A673 (cell line): ENCODE data around the gene SGCB. TPM values are rescaled to one million over a fixed set of nuclear protein-coding genes. Genes with fewer than 3 reads are reported as not detected.

Source experiments
- BruUV-seq: library from RNA; stranded (reverse); fragments of 400-500 nt; replicated peaks from 2 replicates; lab custom pipeline; 2021; lab: Mats Ljungman, UMichigan
- CTCF ChIA-PET: fragments of 300-600 bp; sonication (Branson Sonifier 250); formaldehyde crosslinking; loops from one replicate; lab custom pipeline; 2022; ENCODE audit warnings: antibody characterized with exemption; lab: Charles Lee
- POLR2A ChIA-PET: fragments of 300-600 bp; sonication (Branson Sonifier 250); formaldehyde crosslinking; loops from one replicate; lab custom pipeline; 2022; ENCODE audit warnings: antibody characterized with exemption; ENCODE audit not compliant: low non-redundant PET; lab: Charles Lee
- DNase-seq: peaks from one replicate; pipeline ENCODE4 v3.0.0-alpha.2; 2015; ENCODE audit warnings: low spot score
- H3K27ac ChIP-seq: fragments of 200-600 bp; sonication (generic); 2 replicates; pipeline ENCODE4 v1.5.1; 2016; ENCODE audit warnings: mixed run types, low read depth, mild to moderate bottlenecking, mixed read lengths, antibody characterized with exemption, low read length; ENCODE audit not compliant: poor library complexity, severe bottlenecking
- H3K27me3 ChIP-seq: fragments of 200-600 bp; sonication (generic); replicated peaks from 2 replicates; pipeline ENCODE4 v1.6.1; 2017; ENCODE audit warnings: mixed run types, low read depth, mild to moderate bottlenecking, mixed read lengths, antibody characterized with exemption, low read length; ENCODE audit not compliant: insufficient read depth, poor library complexity
- H3K36me3 ChIP-seq: fragments of 200-600 bp; sonication (generic); 2 replicates; pipeline ENCODE4 v1.6.1; 2016; ENCODE audit warnings: mixed run types, mild to moderate bottlenecking, mixed read lengths, antibody characterized with exemption, low read length; ENCODE audit not compliant: insufficient read depth, poor library complexity, severe bottlenecking
- H3K4me1 ChIP-seq: fragments of 200-600 bp; sonication (generic); 2 replicates; pipeline ENCODE4 v1.6.1; 2017; ENCODE audit warnings: mixed run types, mild to moderate bottlenecking, mixed read lengths, antibody characterized with exemption, low read length; ENCODE audit not compliant: insufficient read depth, poor library complexity, severe bottlenecking
- H3K4me3 ChIP-seq: fragments of 200-600 bp; sonication (generic); 2 replicates; pipeline ENCODE4 v1.5.1; 2016; ENCODE audit warnings: low read depth, mixed run types, mild to moderate bottlenecking, mixed read lengths, low read length; ENCODE audit not compliant: poor library complexity, severe bottlenecking
- H3K9me3 ChIP-seq: fragments of 200-600 bp; sonication (generic); 2 replicates; pipeline ENCODE4 v1.6.1; 2016; ENCODE audit warnings: mixed run types, low read depth, mild to moderate bottlenecking, mixed read lengths, antibody characterized with exemption, low read length; ENCODE audit not compliant: poor library complexity, severe bottlenecking
- EZH2 ChIP-seq: fragments of 200-600 bp; sonication (generic); IDR thresholded peaks from 2 replicates; pipeline ENCODE4 v1.6.1; 2017; ENCODE audit warnings: borderline replicate concordance, low read depth, mild to moderate bottlenecking, mixed read lengths, antibody characterized with exemption, low read length; ENCODE audit not compliant: poor library complexity, severe bottlenecking
- intact Hi-C: fragments of 100-400 bp; cut with micrococcal nuclease; formaldehyde crosslinking; loops from one replicate; pipeline ENCODE4 v1.10.0; 2022; ENCODE audit not compliant: unreplicated experiment
- total RNA-seq: library from RNA; stranded (reverse); gene quantifications from 2 replicates; pipeline ENCODE4 v1.2.3, GENCODE V29; 2021
- TF ChIP-seq, protein P1 (sequence below): fragments of 300-800, 200-600 bp; sonication (generic); conservative IDR thresholded peaks from 2 replicates; pipeline ENCODE4 v1.5.1; 2017; ENCODE audit warnings: low read depth, mild to moderate bottlenecking, antibody characterized with exemption, low read length, moderate library complexity, mixed read lengths

SGCB gene
- total RNA-seq, 1 experiment from 2014 or later, result 38.6 TPM

DNA sequence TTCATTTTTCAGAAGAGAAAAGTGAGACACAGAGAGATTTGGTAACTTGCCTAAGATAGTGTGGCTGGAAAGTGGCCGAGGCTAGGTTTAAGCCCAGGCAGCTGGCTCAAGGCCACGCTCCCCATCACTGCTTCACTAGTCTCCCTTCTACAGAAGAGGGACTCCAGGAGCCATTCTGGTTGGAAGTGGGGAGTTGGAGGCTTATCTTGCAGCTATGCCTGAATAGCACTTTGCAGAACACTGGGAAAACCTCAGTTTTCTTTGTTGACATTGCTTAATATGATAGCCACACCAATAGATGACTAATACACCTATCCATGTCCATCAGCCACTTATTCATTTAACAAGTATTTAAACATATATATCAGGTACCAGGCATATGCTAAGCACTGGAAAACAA is 36.5 kb downstream of the SGCB start:
- BruUV-seq, result no TSS peak
- ChIA-PET POLR2A (no interaction called here), CTCF (no interaction called here)
- H3K4me1 ChIP-seq, result no peaks in the 10 kb centered on the region
- no peaks in the 10 kb centered on the region for H3K27me3 ChIP-seq
- no peaks in the 10 kb centered on the region for H3K9me3 ChIP-seq
- H3K36me3 ChIP-seq, result no peaks in the 10 kb centered on the region
- intact Hi-C loops, result loop anchor here (5.0 kb wide), 1 partner anchor 61 kb away; no protein-coding TSS in a partner anchor
- no peak for DNase-seq
- TF ChIP-seq, protein P1, sequence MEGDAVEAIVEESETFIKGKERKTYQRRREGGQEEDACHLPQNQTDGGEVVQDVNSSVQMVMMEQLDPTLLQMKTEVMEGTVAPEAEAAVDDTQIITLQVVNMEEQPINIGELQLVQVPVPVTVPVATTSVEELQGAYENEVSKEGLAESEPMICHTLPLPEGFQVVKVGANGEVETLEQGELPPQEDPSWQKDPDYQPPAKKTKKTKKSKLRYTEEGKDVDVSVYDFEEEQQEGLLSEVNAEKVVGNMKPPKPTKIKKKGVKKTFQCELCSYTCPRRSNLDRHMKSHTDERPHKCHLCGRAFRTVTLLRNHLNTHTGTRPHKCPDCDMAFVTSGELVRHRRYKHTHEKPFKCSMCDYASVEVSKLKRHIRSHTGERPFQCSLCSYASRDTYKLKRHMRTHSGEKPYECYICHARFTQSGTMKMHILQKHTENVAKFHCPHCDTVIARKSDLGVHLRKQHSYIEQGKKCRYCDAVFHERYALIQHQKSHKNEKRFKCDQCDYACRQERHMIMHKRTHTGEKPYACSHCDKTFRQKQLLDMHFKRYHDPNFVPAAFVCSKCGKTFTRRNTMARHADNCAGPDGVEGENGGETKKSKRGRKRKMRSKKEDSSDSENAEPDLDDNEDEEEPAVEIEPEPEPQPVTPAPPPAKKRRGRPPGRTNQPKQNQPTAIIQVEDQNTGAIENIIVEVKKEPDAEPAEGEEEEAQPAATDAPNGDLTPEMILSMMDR, result no peak
- TF ChIP-seq EZH2, result no peak
- H3K4me3 ChIP-seq, result no peak overlapping the region
- H3K27ac ChIP-seq, result no peak overlapping the region

DNA sequence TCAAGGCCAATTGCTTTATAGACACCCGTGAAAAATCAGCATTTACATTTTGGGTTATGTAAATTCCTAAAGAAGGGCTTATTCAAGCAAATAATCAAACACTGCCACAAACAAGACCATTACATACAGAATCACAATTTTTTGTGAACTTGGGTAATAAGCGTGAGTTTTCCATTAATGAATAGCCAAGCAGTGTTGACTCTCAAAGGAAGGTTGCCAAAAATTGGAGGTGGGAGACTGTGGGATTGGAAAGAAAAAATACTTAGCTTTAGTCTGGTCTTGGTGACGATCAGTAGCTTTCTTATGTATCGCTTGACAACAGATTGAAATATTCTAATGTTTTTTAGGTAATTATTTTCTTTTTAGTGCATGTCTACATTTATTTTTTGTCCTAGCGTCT is 38.8 kb downstream of the SGCB start:
- no TSS peak for BruUV-seq
- no peaks in the 10 kb centered on the region for H3K27me3 ChIP-seq
- ChIA-PET POLR2A (no interaction called here), CTCF (no interaction called here)
- H3K36me3 ChIP-seq, result no peaks in the 10 kb centered on the region
- H3K4me1 ChIP-seq, result no peaks in the 10 kb centered on the region
- no peak overlapping the region for H3K27ac ChIP-seq
- intact Hi-C loops, result loop anchor here (10.0 kb wide), 1 partner anchor 54 kb away; no protein-coding TSS in a partner anchor
- no peak for DNase-seq
- H3K9me3 ChIP-seq, result no peaks in the 10 kb centered on the region
- H3K4me3 ChIP-seq, result no peak overlapping the region
- TF ChIP-seq, protein P1, result no peak
- TF ChIP-seq EZH2, result no peak

DNA sequence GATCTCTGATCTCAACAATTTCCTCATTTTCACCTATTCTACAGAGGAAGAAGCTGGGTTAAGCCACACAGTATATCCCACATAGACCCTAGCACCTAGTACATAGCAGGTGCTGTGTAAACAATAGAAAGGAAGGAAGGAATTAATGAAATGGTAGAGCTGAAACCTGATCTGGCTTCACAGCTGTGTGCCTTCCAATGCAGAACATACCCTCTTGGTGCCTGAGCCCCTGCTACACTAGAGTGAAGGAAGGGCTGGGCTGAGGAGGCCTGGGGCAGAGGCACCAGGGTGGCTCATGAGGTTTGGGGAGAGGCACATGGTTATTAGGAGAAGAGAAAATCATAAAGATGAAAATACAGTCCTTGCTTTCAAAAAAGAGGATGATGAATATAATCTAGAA is 39.3 kb downstream of the SGCB start:
- POLR2A ChIA-PET, result no interaction called here
- no peak overlapping the region for H3K27ac ChIP-seq
- no peaks in the 10 kb centered on the region for H3K36me3 ChIP-seq
- no peaks in the 10 kb centered on the region for H3K27me3 ChIP-seq
- TF ChIP-seq EZH2, result no peak
- TF ChIP-seq, protein P1, result no peak
- no peaks in the 10 kb centered on the region for H3K9me3 ChIP-seq
- BruUV-seq, result no TSS peak
- CTCF ChIA-PET, result no interaction called here
- H3K4me1 ChIP-seq, result no peaks in the 10 kb centered on the region
- intact Hi-C loops, result loop anchor here (10.0 kb wide), 1 partner anchor 54 kb away; no protein-coding TSS in a partner anchor
- no peak for DNase-seq
- no peak overlapping the region for H3K4me3 ChIP-seq
